ENCODE measurements around the gene ELL2.
A peak's percentile ranks its signal among the peaks of the same experiment; 100 is the strongest.
"Not testable (repeated sequence)": the region's sequence is repeated elsewhere in the genome, so short reads cannot be mapped to it uniquely, and the experiment has no call there.

The ELL2 gene

GRCh38 chr5:95930141-95930930 lies 31.3 kb downstream of the ELL2 start:
- no peak for DNase-seq

- no peak for DNase-seq
These were observed 32.9 kb downstream of the ELL2 start for GRCh38 chr5:95928724-95929253.

- no peak for DNase-seq
These were observed 33.5 kb downstream of the ELL2 start for GRCh38 chr5:95927927-95928723.

- DNase-seq = not testable (repeated sequence)
These were observed 34.4 kb downstream of the ELL2 start for GRCh38 chr5:95927300-95927699.

GRCh38 chr5:95925939-95926338 lies 35.7 kb downstream of the ELL2 start:
- DNase-seq = no peak

- no peak for DNase-seq
These were observed 36.3 kb downstream of the ELL2 start for GRCh38 chr5:95925378-95925744.

GRCh38 chr5:95924720-95925377 lies 36.8 kb downstream of the ELL2 start:
- DNase-seq = peak; percentile 28

- no peak for DNase-seq
These were observed 37.6 kb downstream of the ELL2 start for GRCh38 chr5:95923918-95924544.

- DNase-seq = no peak
These were observed 38.9 kb downstream of the ELL2 start for GRCh38 chr5:95922798-95923197.

- DNase-seq = no peak
These were observed 40.1 kb downstream of the ELL2 start for GRCh38 chr5:95921501-95921900.

- DNase-seq = no peak
These were observed 40.8 kb downstream of the ELL2 start for GRCh38 chr5:95920822-95921221.

GRCh38 chr5:95919658-95920057 lies 42.0 kb downstream of the ELL2 start:
- DNase-seq = no peak

- no peak for DNase-seq
These were observed 43.1 kb downstream of the ELL2 start for GRCh38 chr5:95918421-95919006.

GRCh38 chr5:95917207-95917606 lies 44.4 kb downstream of the ELL2 start:
- DNase-seq = no peak

GRCh38 chr5:95916687-95917085 lies 45.0 kb downstream of the ELL2 start:
- DNase-seq = no peak

GRCh38 chr5:95915999-95916686 lies 45.5 kb downstream of the ELL2 start:
- no peak for DNase-seq

- DNase-seq = no peak
These were observed 48.0 kb downstream of the ELL2 start for GRCh38 chr5:95913663-95914062.

- DNase-seq = no peak
These were observed 49.6 kb downstream of the ELL2 start for GRCh38 chr5:95912029-95912428.

GRCh38 chr5:95910521-95910920 lies 51.1 kb downstream of the ELL2 start:
- DNase-seq = no peak

GRCh38 chr5:95909738-95910137 lies 51.9 kb downstream of the ELL2 start:
- DNase-seq = no peak

- no peak for DNase-seq
These were observed 52.9 kb downstream of the ELL2 start for GRCh38 chr5:95908799-95909198.

Measured in fibroblast of skin of abdomen (primary cell).